GM21723 (cell line): Measurements from ENCODE around the gene NHLRC4.

ENCODE experiments used
- ATAC-seq: cut with Tn5 transposase; IDR thresholded peaks from one replicate; pipeline ENCODE4 v1.9.1; 2021; ENCODE audit warnings: mild to moderate bottlenecking, moderate library complexity; ENCODE audit not compliant: unreplicated experiment

NHLRC4 gene

GRCh38 chr16:552171-552570 lies 14.6 kb upstream of the NHLRC4 start:
- no peak for ATAC-seq

- ATAC-seq, result no peak
These were observed 13.1 kb upstream of the NHLRC4 start for GRCh38 chr16:553601-554296.

GRCh38 chr16:554297-554621 lies 12.5 kb upstream of the NHLRC4 start:
- no peak for ATAC-seq

GRCh38 chr16:554640-555365 lies 12.0 kb upstream of the NHLRC4 start:
- no peak for ATAC-seq

- no peak for ATAC-seq
These were observed 11.0 kb upstream of the NHLRC4 start for GRCh38 chr16:555528-556473.

- ATAC-seq, result no peak
These were observed 10.2 kb upstream of the NHLRC4 start for GRCh38 chr16:556474-557173.

GRCh38 chr16:557463-558297 lies 9.1 kb upstream of the NHLRC4 start:
- no peak for ATAC-seq

- ATAC-seq, result no peak
These were observed 8.3 kb upstream of the NHLRC4 start for GRCh38 chr16:558298-559020.

GRCh38 chr16:559021-559380 lies 7.8 kb upstream of the NHLRC4 start:
- no peak for ATAC-seq

- no peak for ATAC-seq
These were observed 7.2 kb upstream of the NHLRC4 start for GRCh38 chr16:559411-560203.

- no peak for ATAC-seq
These were observed 6.6 kb upstream of the NHLRC4 start, which contains the start of gene PRR35 for GRCh38 chr16:560204-560700. Gene PRR35 (plus strand): TSS chr16:560394. CDS start chr16:563295, 2,901 bp downstream.

GRCh38 chr16:560701-561412 lies 5.9 kb upstream of the NHLRC4 start:
- ATAC-seq, result no peak

GRCh38 chr16:561413-561794 lies 5.4 kb upstream of the NHLRC4 start:
- no peak for ATAC-seq

- no peak for ATAC-seq
These were observed 4.6 kb upstream of the NHLRC4 start for GRCh38 chr16:561957-562938.

GRCh38 chr16:563072-563644 lies 3.6 kb upstream of the NHLRC4 start:
- no peak for ATAC-seq

- no peak for ATAC-seq
These were observed 2.0 kb upstream of the NHLRC4 start for GRCh38 chr16:564690-565418.
